ENCODE data around the gene POMT1.

DNA sequence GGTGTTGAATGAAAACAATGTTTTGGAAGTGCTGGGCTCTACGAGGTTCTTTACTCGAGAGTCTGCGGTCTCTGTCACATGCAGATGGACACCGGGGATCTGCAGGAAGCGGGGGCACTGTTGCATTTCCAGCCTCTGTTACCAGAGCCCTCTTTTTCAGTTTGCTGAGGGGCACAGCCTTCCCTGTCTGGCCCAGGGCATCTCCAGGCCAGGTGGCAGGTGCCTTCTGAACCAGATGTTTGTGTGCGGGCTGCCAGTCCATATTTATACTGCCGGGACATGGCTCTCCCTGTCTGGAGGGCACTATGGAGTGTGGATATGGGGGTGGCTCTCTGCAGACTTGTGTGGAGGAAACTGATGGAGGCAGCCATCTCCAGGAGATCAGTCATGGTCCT lies 18.7 kb upstream of the POMT1 start:
- TF ChIP-seq, protein P1, sequence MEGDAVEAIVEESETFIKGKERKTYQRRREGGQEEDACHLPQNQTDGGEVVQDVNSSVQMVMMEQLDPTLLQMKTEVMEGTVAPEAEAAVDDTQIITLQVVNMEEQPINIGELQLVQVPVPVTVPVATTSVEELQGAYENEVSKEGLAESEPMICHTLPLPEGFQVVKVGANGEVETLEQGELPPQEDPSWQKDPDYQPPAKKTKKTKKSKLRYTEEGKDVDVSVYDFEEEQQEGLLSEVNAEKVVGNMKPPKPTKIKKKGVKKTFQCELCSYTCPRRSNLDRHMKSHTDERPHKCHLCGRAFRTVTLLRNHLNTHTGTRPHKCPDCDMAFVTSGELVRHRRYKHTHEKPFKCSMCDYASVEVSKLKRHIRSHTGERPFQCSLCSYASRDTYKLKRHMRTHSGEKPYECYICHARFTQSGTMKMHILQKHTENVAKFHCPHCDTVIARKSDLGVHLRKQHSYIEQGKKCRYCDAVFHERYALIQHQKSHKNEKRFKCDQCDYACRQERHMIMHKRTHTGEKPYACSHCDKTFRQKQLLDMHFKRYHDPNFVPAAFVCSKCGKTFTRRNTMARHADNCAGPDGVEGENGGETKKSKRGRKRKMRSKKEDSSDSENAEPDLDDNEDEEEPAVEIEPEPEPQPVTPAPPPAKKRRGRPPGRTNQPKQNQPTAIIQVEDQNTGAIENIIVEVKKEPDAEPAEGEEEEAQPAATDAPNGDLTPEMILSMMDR (IDR thresholded peaks at IDR 0.05), result no peak
- TF ChIP-seq POLR2A (IDR thresholded peaks at IDR 0.05), result no peak
